ENCODE data around the gene TYSND1.
"Not testable (repeated sequence)": the region's sequence is repeated elsewhere in the genome, so short reads cannot be mapped to it uniquely, and the experiment has no call there.

TYSND1 gene

GRCh38 chr10:70132098-70133029, 14.1 kb downstream of the TYSND1 start, which contains the start of gene AIFM2:
Gene AIFM2 (minus strand): TSS chr10:70132825. CDS start chr10:70124084, 8,741 bp downstream.
- peak; percentile 76 for DNase-seq

- DNase-seq, result no peak
These were observed 15.0 kb downstream of the TYSND1 start for GRCh38 chr10:70131560-70131937.

- no peak for DNase-seq
These were observed 15.5 kb downstream of the TYSND1 start for GRCh38 chr10:70130878-70131559.

- DNase-seq, result no peak
These were observed 19.7 kb downstream of the TYSND1 start for GRCh38 chr10:70126700-70127395.

- no peak for DNase-seq
These were observed 20.5 kb downstream of the TYSND1 start for GRCh38 chr10:70125918-70126552.

- DNase-seq, result no peak
These were observed 21.6 kb downstream of the TYSND1 start for GRCh38 chr10:70124918-70125317.

GRCh38 chr10:70124415-70124814, 22.1 kb downstream of the TYSND1 start:
- DNase-seq, result no peak

GRCh38 chr10:70123817-70124216, 22.7 kb downstream of the TYSND1 start:
- DNase-seq, result no peak

- DNase-seq, result not testable (repeated sequence)
These were observed 23.3 kb downstream of the TYSND1 start for GRCh38 chr10:70123166-70123565.

- no peak for DNase-seq
These were observed 23.8 kb downstream of the TYSND1 start for GRCh38 chr10:70122742-70123141.

GRCh38 chr10:70121281-70121949, 25.1 kb downstream of the TYSND1 start:
- DNase-seq, result no peak

- DNase-seq, result no peak
These were observed 26.1 kb downstream of the TYSND1 start for GRCh38 chr10:70120417-70120816.

GRCh38 chr10:70119623-70120022, 26.9 kb downstream of the TYSND1 start:
- no peak for DNase-seq

GRCh38 chr10:70119197-70119596, 27.3 kb downstream of the TYSND1 start:
- DNase-seq, result no peak

- DNase-seq, result no peak
These were observed 28.3 kb downstream of the TYSND1 start for GRCh38 chr10:70118196-70118595.

GRCh38 chr10:70117646-70118045, 28.9 kb downstream of the TYSND1 start:
- no peak for DNase-seq

- DNase-seq, result peak; percentile 19
These were observed 30.4 kb downstream of the TYSND1 start for GRCh38 chr10:70115948-70116682.

- DNase-seq, result no peak
These were observed 31.6 kb downstream of the TYSND1 start for GRCh38 chr10:70114902-70115301.

GRCh38 chr10:70112071-70112470, 34.4 kb downstream of the TYSND1 start:
- DNase-seq, result no peak

- no peak for DNase-seq
These were observed 35.0 kb downstream of the TYSND1 start for GRCh38 chr10:70111496-70111895.

GRCh38 chr10:70109064-70109729, 37.3 kb downstream of the TYSND1 start:
- DNase-seq, result no peak
